GM19023 (cell line): ENCODE data around the gene DENND11.

Experiments used
- ATAC-seq: cut with Tn5 transposase; IDR thresholded peaks from one replicate; pipeline ENCODE4 v1.9.1; 2021; ENCODE audit warnings: mild to moderate bottlenecking, moderate library complexity; ENCODE audit not compliant: unreplicated experiment

The DENND11 gene

GRCh38 chr7:141702047-141702567 is at the start of gene DENND11:
TSS of gene DENND11 (minus strand) at chr7:141702166. CDS start at chr7:141702153, 13 bp downstream.
- ATAC-seq = peak; percentile 81

GRCh38 chr7:141748396-141748795 is 46.4 kb upstream of the DENND11 start:
- ATAC-seq = no peak

GRCh38 chr7:141744131-141744530 is 42.2 kb upstream of the DENND11 start:
- ATAC-seq = no peak

- ATAC-seq = no peak
Measured at GRCh38 chr7:141742229-141742628, 40.3 kb upstream of the DENND11 start.

DNA sequence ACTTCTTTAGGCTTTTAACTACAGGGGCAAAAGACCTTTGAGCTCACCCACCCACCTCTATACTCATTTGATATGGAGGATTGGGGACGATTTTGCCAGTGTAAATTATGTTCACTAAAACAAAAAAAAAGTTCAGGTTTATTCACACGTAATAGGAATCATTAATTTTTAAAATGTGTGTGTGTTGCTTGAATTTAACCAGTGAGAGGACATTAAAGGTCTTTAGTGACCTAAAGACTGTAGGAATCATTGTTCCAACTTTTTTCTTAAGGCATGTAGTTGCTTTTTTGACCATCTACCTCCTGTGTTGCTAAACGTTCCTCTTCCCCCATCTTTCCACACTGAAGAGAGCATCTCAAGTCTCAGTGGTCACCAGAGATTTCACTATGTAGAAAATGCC is 37.3 kb upstream of the DENND11 start:
- no peak for ATAC-seq

DNA sequence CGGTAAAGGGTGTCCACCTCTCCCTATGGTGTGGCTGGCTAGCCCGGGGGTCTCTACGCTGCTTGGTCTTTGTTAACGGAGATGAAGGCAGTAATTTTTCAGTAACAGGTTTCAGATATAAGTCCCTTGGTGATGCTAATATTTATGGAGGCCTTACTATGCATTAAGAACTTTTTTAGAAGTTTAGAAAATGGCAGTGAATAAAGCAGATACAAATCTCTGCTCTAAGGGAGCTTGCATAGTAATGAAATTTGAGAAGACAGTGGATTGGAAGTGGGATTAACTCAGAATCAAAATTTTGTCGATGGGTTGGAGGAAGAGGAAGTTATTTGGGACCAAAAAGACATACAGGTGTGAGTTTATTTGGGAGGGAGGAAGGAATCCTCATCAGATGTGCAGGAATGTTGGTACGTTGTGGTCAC is 36.6 kb upstream of the DENND11 start:
- ATAC-seq = no peak

DNA sequence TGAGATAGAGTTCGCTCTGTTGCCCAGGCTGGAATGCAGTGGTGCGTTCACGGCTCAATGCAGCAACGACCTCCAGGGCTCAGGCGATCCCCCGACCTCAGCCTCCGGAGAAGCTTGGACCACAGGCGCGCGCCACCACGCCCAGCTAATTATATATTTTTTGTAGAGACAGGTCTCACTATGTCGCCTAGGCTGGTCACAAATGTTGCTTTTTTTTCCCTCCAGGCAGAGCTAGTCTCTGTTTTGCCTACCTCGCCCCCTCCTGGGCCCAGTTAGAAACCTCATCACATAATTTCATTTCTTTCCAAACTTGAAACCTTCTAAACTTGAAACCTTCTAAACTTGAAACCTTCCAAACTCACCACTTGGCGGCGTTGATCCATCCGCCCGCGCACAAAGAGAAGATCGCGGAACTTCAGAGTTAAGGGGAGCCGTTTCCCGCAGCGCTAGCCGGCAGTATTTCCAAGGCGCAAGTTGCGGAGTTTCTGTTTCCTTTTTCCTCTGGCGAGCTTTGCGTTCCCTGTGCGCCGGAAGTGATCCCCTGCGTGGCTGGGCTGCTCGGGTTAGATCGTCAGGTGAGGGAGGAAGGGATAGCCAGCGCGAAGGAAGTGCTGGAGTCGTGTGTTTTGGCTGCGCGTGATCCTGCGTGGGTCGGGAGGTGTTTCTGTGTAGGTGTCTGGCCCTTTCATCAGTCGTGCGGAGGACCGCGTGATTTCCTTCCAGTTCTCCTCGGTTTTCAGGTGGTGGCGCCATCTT is 36.0 kb upstream of the DENND11 start, which contains the start of gene SSBP1:
TSS of gene SSBP1 (plus strand) at position 523 of the 756 bp plus-strand sequence. CDS start 809 bp downstream, outside the sequence.
- ATAC-seq = peak; percentile 89

DNA sequence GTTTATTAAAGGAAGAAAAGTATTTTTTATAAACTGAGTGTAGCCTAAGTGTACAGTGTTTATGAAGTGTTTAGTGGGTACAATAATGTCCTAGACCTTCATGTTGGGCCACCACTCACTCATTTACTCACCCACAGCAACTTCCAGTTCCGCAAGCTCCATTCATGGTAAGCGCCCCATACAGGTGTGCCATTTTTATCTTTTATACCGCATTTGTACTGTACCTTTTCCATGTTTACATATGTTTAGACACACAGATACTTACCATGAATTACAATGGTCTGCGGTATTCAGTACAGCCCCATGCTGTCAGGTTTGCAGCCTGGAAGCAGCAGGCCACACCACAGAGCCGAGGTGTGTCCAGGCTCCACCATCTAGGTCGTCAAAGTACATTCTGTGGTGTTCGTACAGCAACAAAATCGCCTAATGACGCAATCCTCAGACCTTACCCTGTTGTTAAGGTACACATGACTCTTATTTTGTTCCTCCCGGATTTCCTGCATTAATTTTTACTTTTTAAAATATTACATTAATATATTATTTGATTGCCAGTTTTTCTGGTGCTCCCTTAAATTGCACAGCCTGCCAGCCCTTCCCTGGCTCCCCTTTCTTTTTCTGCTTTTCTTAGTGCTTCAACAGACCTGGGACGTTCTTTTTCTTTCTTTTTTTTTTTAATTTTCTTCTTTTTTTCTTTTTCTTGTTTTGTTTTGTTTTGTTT is 35.3 kb upstream of the DENND11 start:
- no peak for ATAC-seq

DNA sequence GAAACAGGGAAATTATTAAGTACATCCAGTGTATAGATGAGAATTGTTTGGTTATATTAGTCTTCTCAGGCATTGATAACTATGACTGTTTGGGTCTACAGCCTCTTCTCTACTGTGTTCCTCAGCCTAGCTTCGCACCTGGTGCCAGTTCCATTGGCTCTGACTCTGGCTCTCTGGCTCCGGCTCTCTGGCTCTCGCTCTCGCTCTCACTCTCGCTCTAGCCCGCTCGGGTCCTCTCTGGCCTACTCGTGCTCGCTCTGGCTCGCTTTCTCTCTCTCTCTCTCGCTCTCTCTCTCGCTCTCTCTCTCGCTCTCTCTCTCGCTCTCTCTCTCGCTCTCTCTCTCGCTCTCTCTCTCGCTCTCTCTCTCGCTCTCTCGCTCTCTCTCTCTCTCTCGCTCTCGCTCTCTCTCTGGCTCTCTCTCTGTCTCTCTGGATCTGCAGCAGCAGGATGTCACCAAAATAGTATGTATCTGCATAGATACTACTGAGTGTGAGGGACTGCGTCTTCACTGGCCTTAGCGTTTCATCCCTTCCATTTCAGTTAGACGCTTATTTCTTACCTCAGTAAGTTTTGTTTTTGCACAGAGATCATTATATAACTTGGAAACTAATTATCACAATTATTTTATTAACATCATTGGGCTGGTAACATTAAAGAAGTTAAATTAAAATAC is 29.6 kb upstream of the DENND11 start:
- ATAC-seq = no peak

DNA sequence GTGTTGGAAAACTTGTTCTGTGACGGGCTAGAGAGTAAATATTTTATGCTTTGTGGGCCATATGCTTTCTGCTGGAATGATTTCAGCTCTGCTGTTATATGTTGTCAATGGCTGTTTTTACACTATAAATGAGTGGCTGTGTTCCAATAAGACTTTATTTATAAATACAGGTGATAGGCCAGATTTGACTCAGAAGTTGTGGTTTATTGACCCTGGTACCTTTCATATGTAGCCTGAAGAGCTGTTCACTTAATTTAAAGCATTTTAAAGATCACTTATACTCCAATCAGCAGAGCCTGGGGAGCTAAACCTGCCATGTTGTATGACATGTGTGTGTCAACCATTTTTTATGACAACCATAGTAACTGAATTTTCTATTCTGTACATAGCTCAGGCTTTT is 27.1 kb upstream of the DENND11 start:
- no peak for ATAC-seq

DNA sequence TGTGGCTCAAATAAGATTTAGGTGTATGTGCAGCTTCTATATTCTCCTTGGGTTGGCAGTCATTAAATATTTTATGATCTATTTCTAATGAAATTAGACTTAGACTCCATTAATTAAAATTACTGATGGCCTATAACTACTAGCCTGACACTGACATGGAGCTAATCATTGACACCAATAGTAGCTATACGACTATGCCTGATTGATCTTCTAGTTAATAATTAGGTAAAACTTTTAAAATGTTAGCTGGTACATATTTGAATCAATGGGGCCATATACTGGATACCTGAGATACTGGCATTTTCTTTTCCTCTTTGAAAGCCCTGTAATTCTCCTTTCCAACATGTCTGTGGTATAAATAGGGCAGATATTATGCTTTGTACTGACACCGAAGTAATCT is 20.6 kb upstream of the DENND11 start:
- ATAC-seq = no peak

- no peak for ATAC-seq
Measured at GRCh38 chr7:141717450-141717849, 15.5 kb upstream of the DENND11 start.

DNA sequence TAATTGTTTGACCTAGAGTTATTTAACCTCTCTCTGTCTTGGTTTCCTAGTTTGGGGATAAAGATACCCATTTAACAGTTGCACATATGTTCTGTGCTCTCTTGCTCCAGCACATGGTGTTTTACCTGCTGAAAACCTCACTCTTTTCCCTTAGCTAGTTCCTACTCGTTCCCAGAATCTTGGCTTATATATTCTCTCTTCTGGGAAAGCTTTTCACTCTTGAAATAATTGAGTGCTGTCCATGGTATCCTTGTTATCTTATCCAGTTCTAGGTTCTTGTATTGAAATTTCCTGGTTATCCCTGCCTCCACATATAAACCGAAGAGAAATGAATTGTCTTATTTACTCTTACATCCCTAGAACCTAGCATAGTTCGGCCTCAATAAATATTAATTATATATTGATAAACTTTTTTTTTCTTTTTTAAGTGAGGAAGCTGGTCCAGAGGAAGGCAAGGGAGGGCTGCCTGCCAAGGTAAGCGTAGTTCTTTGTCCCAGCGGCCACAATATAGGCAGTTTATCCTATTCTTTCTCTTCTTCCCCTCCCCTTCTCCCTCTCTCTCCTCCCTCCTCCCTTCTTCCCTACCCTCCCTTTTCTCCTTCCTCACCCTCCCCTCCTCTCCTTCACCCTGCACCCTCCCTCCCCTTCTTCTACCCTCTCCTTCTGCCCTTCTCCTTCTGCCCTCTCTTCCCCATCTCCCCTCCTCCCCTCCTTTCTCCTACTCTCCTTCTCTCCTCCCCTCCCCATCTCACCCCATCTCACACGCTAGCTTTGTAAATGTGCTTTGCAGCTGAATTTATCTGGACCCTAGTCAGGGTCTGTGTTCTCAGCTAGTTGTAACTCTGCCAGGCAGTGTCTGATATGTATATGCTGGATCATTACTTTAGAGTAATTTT is 14.1 kb upstream of the DENND11 start:
- ATAC-seq = no peak

DNA sequence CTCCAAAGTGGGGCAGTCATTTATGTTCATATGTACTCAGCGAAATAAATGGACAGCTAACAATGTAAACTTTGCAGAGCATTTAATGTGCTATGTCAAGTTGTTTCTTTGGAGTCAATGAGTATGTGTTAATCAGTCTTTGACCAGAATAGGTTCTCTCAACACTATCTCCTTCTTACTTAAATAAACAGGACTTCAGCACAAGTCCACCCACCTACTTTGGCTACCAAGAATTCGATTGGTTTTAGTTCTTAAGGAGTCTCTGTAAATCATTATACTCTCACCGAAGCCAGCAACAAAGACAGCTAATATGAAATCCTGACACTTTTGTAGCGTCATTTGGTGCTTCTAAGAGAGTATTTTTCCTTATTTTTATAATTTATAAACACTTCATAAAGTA is 13.1 kb upstream of the DENND11 start:
- no peak for ATAC-seq

GRCh38 chr7:141714571-141714970 is 12.6 kb upstream of the DENND11 start:
- no peak for ATAC-seq

- no peak for ATAC-seq
Measured at GRCh38 chr7:141713890-141714289, 11.9 kb upstream of the DENND11 start.

- no peak for ATAC-seq
Measured at GRCh38 chr7:141712603-141713255, 10.8 kb upstream of the DENND11 start.

DNA sequence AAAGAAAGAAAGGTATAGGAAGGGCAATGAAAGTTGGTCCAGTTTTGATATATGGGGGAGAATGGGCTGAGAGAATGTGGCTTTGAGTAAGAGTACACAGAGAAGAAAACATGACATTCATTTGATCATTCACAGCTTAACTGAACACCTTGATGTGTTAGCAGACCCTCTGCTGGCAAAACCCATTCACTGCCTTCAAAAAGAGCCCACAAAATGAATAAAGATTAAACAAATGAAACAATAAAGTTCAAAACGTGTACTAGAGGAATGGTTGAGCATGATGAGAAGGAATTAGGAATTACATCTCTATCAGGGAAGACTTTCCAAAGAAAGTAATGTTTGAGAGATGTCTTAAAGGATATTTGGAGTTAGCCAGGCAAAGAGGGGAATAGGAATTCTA is 8.3 kb upstream of the DENND11 start:
- ATAC-seq = no peak

- no peak for ATAC-seq
Measured at GRCh38 chr7:141709749-141710148, 7.8 kb upstream of the DENND11 start.

DNA sequence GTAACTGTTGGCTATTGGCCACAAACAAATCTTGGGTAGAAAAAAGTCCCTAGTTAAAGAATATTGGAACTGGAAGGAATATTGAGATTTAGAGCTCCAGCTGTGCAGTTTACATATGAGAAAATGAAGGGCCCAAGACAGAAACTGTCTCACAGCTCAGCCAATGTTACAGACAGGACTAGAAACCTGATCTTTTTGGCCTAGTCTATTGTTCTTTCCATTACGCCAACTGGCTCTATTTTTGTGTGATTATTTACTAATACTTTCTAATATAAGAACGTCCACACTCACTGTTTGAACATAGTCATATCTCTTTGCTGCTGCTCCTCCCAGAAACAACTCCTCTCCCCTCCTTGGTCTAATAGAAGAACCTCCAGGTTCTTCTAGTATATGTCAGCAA is 7.4 kb upstream of the DENND11 start:
- no peak for ATAC-seq
